Measurements from ENCODE around the gene AGPS. TPM values are rescaled to one million over a fixed set of nuclear protein-coding genes. Genes with fewer than 3 reads are reported as not detected.

The AGPS gene
- total RNA-seq, 2 experiments from 2014 or later: 2.1 to 9.6 TPM

GRCh38 chr2:177399376-177399775 lies 6.8 kb downstream of the AGPS start:
- Histone ChIP-seq H3K4me3 (ENCODE audit: low read depth, low read length, poor library complexity, severe bottlenecking) (no peak overlapping the region), H3K9me2 (ENCODE audit: insufficient read depth, low read length) (no peaks in the 10 kb centered on the region), H4K20me1 (ENCODE audit: insufficient read depth, low read length) (no peaks in the 10 kb centered on the region), H3K4me1 (ENCODE audit: insufficient read depth, low read length, poor library complexity, severe bottlenecking) (no peaks in the 10 kb centered on the region), H3K27ac (ENCODE audit: low read depth, low read length, poor library complexity, severe bottlenecking) (no peak overlapping the region), H3K79me2 (ENCODE audit: insufficient read depth, low read depth, low read length) (no peaks in the 10 kb centered on the region), H3K36me3 (ENCODE audit: insufficient read depth, low read length) (no peaks in the 10 kb centered on the region), H3K4me2 (ENCODE audit: low read length) (no peak overlapping the region), H2AFZ (ENCODE audit: low read length) (no peak overlapping the region), H3K9me3 (ENCODE audit: low read length) (no peaks in the 10 kb centered on the region)
- intact Hi-C loops (cut with micrococcal nuclease; ENCODE audit: unreplicated experiment): no loop called here
- POLR2A ChIA-PET: no interaction called here
- DNase-seq (ENCODE audit: low spot score): no peak
- CTCF ChIA-PET (ENCODE audit: unreplicated experiment): no interaction called here
- BruUV-seq (replicated peaks): no TSS peak
- TF ChIP-seq CTCF (conservative IDR thresholded peaks at IDR 0.05; ENCODE audit: low read length) (no peak), EZH2phosphoT487 (IDR thresholded peaks at IDR 0.05; ENCODE audit: borderline replicate concordance, low read depth, low read length) (no peak)

GRCh38 chr2:177400337-177400923 lies 7.9 kb downstream of the AGPS start:
- no peaks in the 10 kb centered on the region for H4K20me1 ChIP-seq (ENCODE audit: insufficient read depth, low read length)
- no peak overlapping the region for H3K4me3 ChIP-seq (ENCODE audit: low read depth, low read length, poor library complexity, severe bottlenecking)
- no peak for DNase-seq (ENCODE audit: low spot score)
- H2AFZ ChIP-seq (ENCODE audit: low read length): no peak overlapping the region
- ChIA-PET CTCF (ENCODE audit: unreplicated experiment) (no interaction called here), POLR2A (interaction anchor here (0.6 kb wide), 1 partner anchor 329 kb away, joined by 3 read pairs; no protein-coding TSS in a partner anchor)
- no peak overlapping the region for H3K27ac ChIP-seq (ENCODE audit: low read depth, low read length, poor library complexity, severe bottlenecking)
- BruUV-seq (replicated peaks): no TSS peak
- H3K9me3 ChIP-seq (ENCODE audit: low read length): no peaks in the 10 kb centered on the region
- no peak overlapping the region for H3K4me2 ChIP-seq (ENCODE audit: low read length)
- no peaks in the 10 kb centered on the region for H3K79me2 ChIP-seq (ENCODE audit: insufficient read depth, low read depth, low read length)
- TF ChIP-seq CTCF (conservative IDR thresholded peaks at IDR 0.05; ENCODE audit: low read length): no peak
- TF ChIP-seq EZH2phosphoT487 (IDR thresholded peaks at IDR 0.05; ENCODE audit: borderline replicate concordance, low read depth, low read length): no peak
- intact Hi-C loops (cut with micrococcal nuclease; ENCODE audit: unreplicated experiment): no loop called here
- no peaks in the 10 kb centered on the region for H3K36me3 ChIP-seq (ENCODE audit: insufficient read depth, low read length)
- no peaks in the 10 kb centered on the region for H3K9me2 ChIP-seq (ENCODE audit: insufficient read depth, low read length)
- H3K4me1 ChIP-seq (ENCODE audit: insufficient read depth, low read length, poor library complexity, severe bottlenecking): no peaks in the 10 kb centered on the region

- Histone ChIP-seq H3K4me2 (ENCODE audit: low read length) (no peak overlapping the region), H4K20me1 (ENCODE audit: insufficient read depth, low read length) (no peaks in the 10 kb centered on the region), H3K9me2 (ENCODE audit: insufficient read depth, low read length) (no peaks in the 10 kb centered on the region), H3K4me1 (ENCODE audit: insufficient read depth, low read length, poor library complexity, severe bottlenecking) (no peaks in the 10 kb centered on the region), H3K4me3 (ENCODE audit: low read depth, low read length, poor library complexity, severe bottlenecking) (no peak overlapping the region), H3K27ac (ENCODE audit: low read depth, low read length, poor library complexity, severe bottlenecking) (no peak overlapping the region), H3K36me3 (ENCODE audit: insufficient read depth, low read length) (no peaks in the 10 kb centered on the region), H3K9me3 (ENCODE audit: low read length) (no peaks in the 10 kb centered on the region), H2AFZ (ENCODE audit: low read length) (no peak overlapping the region), H3K79me2 (ENCODE audit: insufficient read depth, low read depth, low read length) (no peaks in the 10 kb centered on the region)
- ChIA-PET POLR2A (interaction anchor here (0.7 kb wide), 1 partner anchor 54 kb away, joined by 3 read pairs; no protein-coding TSS in a partner anchor), CTCF (ENCODE audit: unreplicated experiment) (no interaction called here)
- BruUV-seq (replicated peaks): no TSS peak
- DNase-seq (ENCODE audit: low spot score): no peak
- intact Hi-C loops (cut with micrococcal nuclease; ENCODE audit: unreplicated experiment): no loop called here
- no peak for TF ChIP-seq CTCF (conservative IDR thresholded peaks at IDR 0.05; ENCODE audit: low read length)
- no peak for TF ChIP-seq EZH2phosphoT487 (IDR thresholded peaks at IDR 0.05; ENCODE audit: borderline replicate concordance, low read depth, low read length)
Measured at GRCh38 chr2:177402096-177402495, 9.5 kb downstream of the AGPS start.
